Lower leg skin (tissue), 3 donors: ENCODE measurements around the gene CDKN2B-AS1.

Source experiments
- POLR2A ChIP-seq, 2 donors: fragments of 450-650 bp; IDR thresholded peaks; one replicate each; pipeline ENCODE4 v1.6.1; 2016 to 2017; ENCODE audit warnings: antibody characterized with exemption in 2 of 2, mild to moderate bottlenecking in 1 of 2, moderate library complexity in 1 of 2
- TF ChIP-seq, protein P1 (sequence below), 3 donors: fragments of 450-650 bp; IDR thresholded peaks; one replicate each; pipeline ENCODE4 v1.5.1; 2016; ENCODE audit warnings: antibody characterized with exemption in 3 of 3, mild to moderate bottlenecking in 3 of 3, moderate library complexity in 2 of 3

DNA sequence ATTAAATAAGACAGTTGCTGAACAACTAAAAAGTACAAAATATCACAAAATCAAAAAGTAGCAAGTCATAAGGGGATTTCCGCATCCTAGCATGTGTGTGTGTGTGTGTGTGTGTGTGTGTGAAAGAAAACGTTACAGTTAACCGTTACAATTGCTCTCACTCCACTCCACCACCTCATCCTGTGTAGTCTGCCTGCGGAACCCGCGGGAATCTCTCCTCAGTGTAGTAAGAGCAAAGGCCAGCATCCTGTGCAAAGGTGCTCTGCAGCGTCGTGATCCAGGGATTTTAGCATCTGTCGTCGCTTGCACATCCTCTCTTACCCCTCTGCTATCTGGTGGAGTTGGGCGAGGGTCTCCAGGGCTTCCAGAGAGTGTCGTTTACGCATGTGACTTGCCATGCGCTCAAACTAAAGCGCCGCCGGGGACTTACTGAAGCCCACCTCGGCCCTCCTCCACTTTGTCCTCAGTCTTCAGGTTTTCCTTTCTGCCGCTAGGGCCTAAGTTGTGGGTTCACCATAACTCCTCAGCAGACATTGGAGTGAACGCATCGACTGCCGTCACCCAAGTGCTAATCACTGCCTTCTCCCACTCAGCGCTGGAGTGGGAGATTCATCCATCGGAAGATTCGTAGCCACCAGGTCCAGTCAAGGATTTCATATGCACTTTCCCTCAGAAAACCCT lies 10.6 kb downstream of the CDKN2B-AS1 start:
- TF ChIP-seq, protein P1, sequence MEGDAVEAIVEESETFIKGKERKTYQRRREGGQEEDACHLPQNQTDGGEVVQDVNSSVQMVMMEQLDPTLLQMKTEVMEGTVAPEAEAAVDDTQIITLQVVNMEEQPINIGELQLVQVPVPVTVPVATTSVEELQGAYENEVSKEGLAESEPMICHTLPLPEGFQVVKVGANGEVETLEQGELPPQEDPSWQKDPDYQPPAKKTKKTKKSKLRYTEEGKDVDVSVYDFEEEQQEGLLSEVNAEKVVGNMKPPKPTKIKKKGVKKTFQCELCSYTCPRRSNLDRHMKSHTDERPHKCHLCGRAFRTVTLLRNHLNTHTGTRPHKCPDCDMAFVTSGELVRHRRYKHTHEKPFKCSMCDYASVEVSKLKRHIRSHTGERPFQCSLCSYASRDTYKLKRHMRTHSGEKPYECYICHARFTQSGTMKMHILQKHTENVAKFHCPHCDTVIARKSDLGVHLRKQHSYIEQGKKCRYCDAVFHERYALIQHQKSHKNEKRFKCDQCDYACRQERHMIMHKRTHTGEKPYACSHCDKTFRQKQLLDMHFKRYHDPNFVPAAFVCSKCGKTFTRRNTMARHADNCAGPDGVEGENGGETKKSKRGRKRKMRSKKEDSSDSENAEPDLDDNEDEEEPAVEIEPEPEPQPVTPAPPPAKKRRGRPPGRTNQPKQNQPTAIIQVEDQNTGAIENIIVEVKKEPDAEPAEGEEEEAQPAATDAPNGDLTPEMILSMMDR (IDR thresholded peaks at IDR 0.05), result no peak
- no peak for TF ChIP-seq POLR2A (IDR thresholded peaks at IDR 0.05)
